ENCODE data around the gene TBC1D3B. TPM values are rescaled to one million over a fixed set of nuclear protein-coding genes. Genes with fewer than 3 reads are reported as not detected.
A peak's percentile ranks its signal among the peaks of the same experiment; 100 is the strongest.
"Not testable (repeated sequence)": the region's sequence is repeated elsewhere in the genome, so short reads cannot be mapped to it uniquely, and the experiment has no call there.

Gene TBC1D3B
- total and polyA plus RNA-seq, 8 donors = 6.7 to 26.5 (median 14.9) TPM

DNA sequence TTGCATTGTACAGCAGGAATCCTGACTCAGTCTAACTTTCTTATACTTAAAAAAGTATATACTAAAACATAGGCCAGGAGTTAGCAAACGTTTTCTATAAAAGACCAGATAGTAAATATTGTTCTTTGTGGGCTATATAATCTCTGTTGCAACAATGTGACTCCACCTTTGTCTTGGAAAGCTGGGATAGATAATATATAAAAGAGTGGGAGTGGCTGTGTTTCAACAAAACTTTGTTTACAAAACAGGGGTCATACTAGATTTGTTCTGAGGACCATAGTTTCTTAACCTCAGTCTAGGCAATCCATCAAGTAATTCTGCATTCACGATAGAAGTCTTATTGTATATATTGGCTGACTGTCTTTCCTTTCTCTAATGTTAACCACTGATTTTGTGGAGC is 9.0 kb upstream of the TBC1D3B start:
- Histone ChIP-seq H3K9me3 (no peaks in the 10 kb centered on the region), H3K27ac (no peak overlapping the region), H3K4me3 (no peak overlapping the region), H3K36me3 (no peaks in the 10 kb centered on the region), H3K27me3 (peaks cover 0 to 56% of the 10 kb centered on the region in 2 donors), H3K4me1 (peaks cover 0 to 55% of the 10 kb centered on the region in 2 donors)
- TF ChIP-seq CTCF (IDR thresholded peaks at IDR 0.05) = no peak
- no peak for DNase-seq
- no peak for ATAC-seq
- intact Hi-C loops (cut with DNase I) = no loop called here

GRCh38 chr17:36184023-36184765 is 7.8 kb upstream of the TBC1D3B start:
- TF ChIP-seq CTCF (IDR thresholded peaks at IDR 0.05) = no peak
- DNase-seq = peak in 1 of 4 donors; percentile 79
- no peaks in the 10 kb centered on the region for H3K36me3 ChIP-seq
- H3K27ac ChIP-seq = no peak overlapping the region
- intact Hi-C loops (cut with DNase I) = no loop called here
- ATAC-seq = no peak
- peak overlapping the region in 1 of 2 donors; percentile 71 for H3K4me3 ChIP-seq
- peaks cover 0 to 56% of the 10 kb centered on the region in 2 donors for H3K27me3 ChIP-seq
- peaks cover 0 to 50% of the 10 kb centered on the region in 2 donors for H3K4me1 ChIP-seq
- no peaks in the 10 kb centered on the region for H3K9me3 ChIP-seq

- intact Hi-C loops (cut with DNase I) = no loop called here
- ATAC-seq (peak; percentile 96), DNase-seq (peak in 3 of 4 donors; percentile 73 to 98 (median 81))
- Histone ChIP-seq H3K4me3 (peak overlapping the region; percentile 59 to 71), H3K4me1 (peaks cover 0 to 48% of the 10 kb centered on the region in 2 donors), H3K9me3 (no peaks in the 10 kb centered on the region), H3K27ac (peak overlapping the region in 1 of 2 donors; percentile 82), H3K27me3 (peaks cover 0 to 56% of the 10 kb centered on the region in 2 donors), H3K36me3 (no peaks in the 10 kb centered on the region)
- no peak for TF ChIP-seq CTCF (IDR thresholded peaks at IDR 0.05)
Measured at GRCh38 chr17:36183001-36183971, 6.8 kb upstream of the TBC1D3B start.

DNA sequence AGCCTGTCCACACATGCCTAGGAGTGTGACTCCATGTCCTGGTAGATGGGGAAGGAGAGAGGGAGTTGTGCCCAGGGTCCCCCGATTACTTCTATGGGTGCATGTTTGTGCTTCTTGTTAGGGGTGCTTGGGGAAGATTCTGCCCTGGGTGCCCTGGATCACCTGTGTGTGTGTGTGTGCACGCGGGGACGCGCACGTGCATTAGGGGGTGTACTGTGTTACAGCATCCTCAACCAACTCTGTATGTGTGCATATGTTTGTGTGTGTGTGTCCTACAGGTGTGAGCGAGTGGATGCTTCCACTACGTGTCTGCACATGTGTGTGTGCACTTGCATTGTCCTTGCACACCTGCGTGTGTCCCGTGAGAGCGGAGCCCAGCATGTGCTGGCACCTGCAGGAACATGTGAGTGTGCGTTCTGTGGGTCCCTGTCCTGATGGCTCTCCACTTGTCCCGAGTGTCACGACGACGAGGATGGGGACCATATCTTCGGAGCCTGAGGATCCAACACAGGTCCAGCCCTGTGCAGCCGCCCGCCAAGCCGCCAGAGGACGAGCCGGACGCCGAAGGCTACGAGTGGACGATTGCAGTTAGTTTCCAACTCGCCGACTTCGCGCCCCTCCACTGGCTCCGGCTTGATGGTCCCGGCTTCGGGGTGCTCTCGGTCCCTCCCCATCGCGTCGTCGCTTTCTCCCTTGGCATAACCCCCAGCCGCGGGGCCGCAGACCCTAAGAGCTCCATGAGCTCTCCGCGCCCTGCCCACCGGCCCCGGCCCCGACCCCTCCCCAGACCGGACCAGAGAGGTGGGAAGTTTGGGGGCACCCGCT is 6.0 kb upstream of the TBC1D3B start:
- peak overlapping the region; percentile 59 to 71 for H3K4me3 ChIP-seq
- H3K36me3 ChIP-seq = no peaks in the 10 kb centered on the region
- intact Hi-C loops (cut with DNase I) = no loop called here
- peak overlapping the region in 1 of 2 donors; percentile 82 for H3K27ac ChIP-seq
- TF ChIP-seq CTCF (IDR thresholded peaks at IDR 0.05) = no peak
- DNase-seq (peak in 1 of 4 donors; percentile 22), ATAC-seq (peak; percentile 32)
- peaks cover 0 to 39% of the 10 kb centered on the region in 2 donors for H3K4me1 ChIP-seq
- H3K27me3 ChIP-seq = peaks cover 0 to 51% of the 10 kb centered on the region in 2 donors
- no peaks in the 10 kb centered on the region for H3K9me3 ChIP-seq

DNA sequence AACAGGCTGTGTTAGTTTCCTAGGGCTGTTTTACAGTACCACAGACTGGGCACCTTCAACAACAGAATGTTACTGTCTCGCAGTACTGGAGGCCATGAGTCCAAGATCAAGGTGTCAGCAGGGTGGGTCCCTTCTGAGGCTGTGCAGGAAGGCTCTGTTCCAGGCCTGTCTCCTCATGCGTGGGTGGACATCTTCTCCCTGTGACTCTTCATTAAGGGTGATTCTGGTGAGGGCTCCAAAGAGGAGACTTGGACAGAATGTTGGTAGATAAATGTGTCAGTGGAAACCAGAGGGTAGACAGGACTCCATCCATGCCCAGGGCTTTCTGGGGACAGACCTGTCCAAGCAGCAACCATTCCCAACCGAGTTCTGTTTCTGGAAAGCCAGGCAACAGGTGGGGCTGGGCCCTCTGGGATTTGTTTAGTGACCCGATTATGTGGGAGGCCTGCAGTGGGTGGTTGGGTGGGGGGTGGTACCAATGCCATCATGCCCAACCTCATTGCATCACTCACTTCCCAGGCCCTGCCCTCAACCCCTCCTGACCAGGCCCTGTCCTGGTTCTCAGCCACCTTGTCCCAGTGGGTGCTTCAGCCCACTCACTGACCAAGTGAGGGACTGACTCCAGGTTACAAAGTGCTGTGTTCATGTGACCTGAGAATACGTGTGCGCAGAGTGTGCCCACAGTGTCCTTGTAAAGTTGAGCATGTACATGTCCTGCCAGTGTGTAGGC is 5.2 kb upstream of the TBC1D3B start:
- not testable (repeated sequence) for H3K27ac ChIP-seq, H3K36me3 ChIP-seq

DNA sequence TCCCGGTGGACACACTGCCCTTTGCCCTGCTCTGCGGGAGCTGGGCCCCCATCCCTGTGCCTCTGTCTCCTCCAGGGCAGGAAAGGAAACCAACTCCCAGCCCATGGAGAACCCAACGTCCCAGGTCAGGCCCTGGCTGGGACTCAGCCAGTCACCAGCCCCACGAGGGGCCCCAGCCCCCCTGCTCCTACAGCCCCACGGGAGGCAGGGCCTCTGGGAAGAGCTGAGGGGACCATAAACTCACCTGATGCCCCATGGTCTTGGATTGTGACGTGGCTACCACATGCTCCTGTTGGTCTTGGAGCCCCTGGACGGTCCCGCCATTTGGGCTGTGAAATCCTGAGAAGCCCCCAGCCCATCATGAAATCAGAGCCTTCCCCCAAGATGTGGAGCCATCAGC is 7.6 kb downstream of the TBC1D3B start:
- H3K9me3 ChIP-seq; ATAC-seq; H3K4me3 ChIP-seq; H3K36me3 ChIP-seq; H3K4me1 ChIP-seq; H3K27ac ChIP-seq; H3K27me3 ChIP-seq; intact Hi-C loops (cut with DNase I): not testable (repeated sequence)
- peak in 1 of 4 donors; percentile 60 for DNase-seq

More for the DNA sequence above, 5.2 kb upstream of the TBC1D3B start:
- H3K27me3 ChIP-seq = peaks cover 0 to 44% of the 10 kb centered on the region in 2 donors
- H3K9me3 ChIP-seq; H3K4me3 ChIP-seq; intact Hi-C loops (cut with DNase I); ATAC-seq; DNase-seq: not testable (repeated sequence)
- peaks cover 0 to 31% of the 10 kb centered on the region in 2 donors for H3K4me1 ChIP-seq

Data from left lung (tissue), 10 donors.